Stimulated activated naive CD8-positive, alpha-beta T cell treated with anti-CD3 and anti-CD28 coated beads, Interleukin-15, Interleukin-2, amounts not matched to agents 100 ng/mL and 50 ng/mL, for 24 hours (primary cell): ENCODE data around the gene ABCA12.

ENCODE experiments used
- H3K27ac Mint-ChIP-seq: one replicate; pipeline ENCODE4 v1.8.0; 2021; ENCODE audit warnings: mild to moderate bottlenecking, mixed read lengths
- H3K27me3 Mint-ChIP-seq: one replicate; pipeline ENCODE4 v1.8.0; 2021; ENCODE audit warnings: mixed read lengths
- H3K36me3 Mint-ChIP-seq: one replicate; pipeline ENCODE4 v1.8.0; 2021; ENCODE audit warnings: low read depth, mixed read lengths
- H3K4me1 Mint-ChIP-seq: one replicate; pipeline ENCODE4 v1.8.0; 2021; ENCODE audit warnings: low read depth, mixed read lengths
- H3K4me3 Mint-ChIP-seq: one replicate; pipeline ENCODE4 v1.8.0; 2021; ENCODE audit warnings: mild to moderate bottlenecking, mixed read lengths
- H3K9me3 Mint-ChIP-seq: one replicate; pipeline ENCODE4 v1.8.0; 2021; ENCODE audit warnings: mixed read lengths

ABCA12 gene

DNA sequence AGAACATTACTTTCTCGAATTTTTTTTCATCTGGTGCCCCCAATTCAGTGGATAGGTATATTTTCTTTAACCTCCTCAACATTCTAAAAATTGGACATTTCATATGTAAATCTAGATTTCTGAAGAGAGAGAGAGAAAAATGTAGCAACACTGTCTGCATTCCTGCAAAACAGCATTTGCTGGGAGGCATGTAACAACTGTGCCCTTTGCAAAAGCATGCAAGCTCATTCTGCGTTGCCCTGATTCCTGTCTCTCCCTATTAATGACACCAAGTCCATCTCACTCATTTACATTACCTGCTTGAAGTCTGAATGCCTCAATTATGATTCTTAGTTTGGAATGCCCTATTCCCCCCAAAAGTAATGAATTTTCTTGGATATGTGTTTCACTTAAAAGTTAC is 249.1 kb downstream of the ABCA12 start:
- H3K4me3 Mint-ChIP-seq = no peak overlapping the region
- no peaks in the 10 kb centered on the region for H3K4me1 Mint-ChIP-seq
- no peak overlapping the region for H3K27ac Mint-ChIP-seq
- no peaks in the 10 kb centered on the region for H3K27me3 Mint-ChIP-seq
- no peaks in the 10 kb centered on the region for H3K36me3 Mint-ChIP-seq
- H3K9me3 Mint-ChIP-seq = no peaks in the 10 kb centered on the region

DNA sequence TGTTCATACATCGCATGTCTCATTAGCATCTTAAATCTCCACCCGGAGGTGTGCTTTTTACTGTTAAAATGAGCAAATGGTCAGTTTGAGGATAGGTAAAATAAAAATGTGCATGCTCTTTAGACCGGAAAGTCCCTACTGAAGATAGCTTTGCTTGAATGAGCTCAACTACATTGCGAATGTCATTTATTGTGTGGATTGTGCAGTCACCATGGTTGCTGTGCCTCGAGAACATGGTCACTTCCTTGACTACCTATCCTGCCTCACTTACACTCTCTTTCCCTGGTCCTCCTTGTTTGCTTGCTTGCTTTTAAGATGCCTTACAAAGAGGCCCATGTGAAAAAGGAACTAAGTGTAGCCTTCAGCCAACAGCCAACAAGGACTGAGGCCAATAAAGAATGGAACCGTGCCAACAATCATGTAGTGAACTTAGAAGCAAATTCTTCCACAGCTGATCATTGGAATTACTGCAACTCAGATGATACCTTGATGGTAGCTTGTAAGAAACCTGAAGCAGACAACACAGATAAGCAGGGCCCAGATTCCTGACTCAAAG is 256.7 kb downstream of the ABCA12 start:
- no peaks in the 10 kb centered on the region for H3K4me1 Mint-ChIP-seq
- H3K4me3 Mint-ChIP-seq = no peak overlapping the region
- H3K36me3 Mint-ChIP-seq = no peaks in the 10 kb centered on the region
- no peak overlapping the region for H3K27ac Mint-ChIP-seq
- no peaks in the 10 kb centered on the region for H3K9me3 Mint-ChIP-seq
- peaks cover 3% of the 10 kb centered on the region for H3K27me3 Mint-ChIP-seq
